ENCODE measurements around the gene NHLRC2.

The NHLRC2 gene

DNA sequence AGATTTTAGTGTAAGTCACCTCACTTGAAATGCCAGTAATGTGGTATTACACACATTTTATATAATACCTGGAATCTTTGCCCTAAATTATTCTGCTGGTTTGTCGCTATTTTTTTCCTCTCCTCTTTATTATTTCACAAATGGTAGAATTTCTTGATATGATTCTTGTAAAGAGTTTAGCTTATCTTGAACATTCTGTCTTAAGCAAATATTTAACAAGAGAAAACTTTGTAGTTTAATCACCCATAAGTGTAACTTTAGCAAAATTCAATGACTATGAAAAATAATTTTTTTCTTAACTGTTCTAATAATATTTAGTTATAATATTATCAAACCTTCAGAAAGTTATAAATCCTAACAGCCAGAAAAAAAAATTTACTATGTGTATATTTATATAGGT lies 56.7 kb downstream of the NHLRC2 start:
- DNase-seq (ENCODE audit: low read depth): no peak

DNA sequence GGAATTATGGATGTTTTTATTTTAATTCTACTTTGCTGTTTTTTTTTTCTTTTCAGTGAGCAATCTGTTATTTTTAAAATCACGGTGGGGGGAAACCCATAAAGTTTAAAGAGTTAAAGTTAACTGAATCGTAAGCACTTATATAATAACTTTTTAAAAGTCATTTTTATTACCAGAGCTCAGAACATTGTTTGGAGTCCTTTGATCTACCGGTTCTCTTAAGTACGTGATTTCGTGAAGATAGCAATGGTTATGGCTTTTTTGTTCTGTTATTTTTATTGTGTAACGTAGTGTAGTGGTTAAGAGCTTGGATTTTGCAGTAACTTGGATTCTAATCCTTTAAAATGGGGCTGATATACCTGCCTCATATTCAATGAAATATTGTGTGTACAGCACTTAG lies 57.4 kb downstream of the NHLRC2 start:
- no peak for DNase-seq (ENCODE audit: low read depth)

DNA sequence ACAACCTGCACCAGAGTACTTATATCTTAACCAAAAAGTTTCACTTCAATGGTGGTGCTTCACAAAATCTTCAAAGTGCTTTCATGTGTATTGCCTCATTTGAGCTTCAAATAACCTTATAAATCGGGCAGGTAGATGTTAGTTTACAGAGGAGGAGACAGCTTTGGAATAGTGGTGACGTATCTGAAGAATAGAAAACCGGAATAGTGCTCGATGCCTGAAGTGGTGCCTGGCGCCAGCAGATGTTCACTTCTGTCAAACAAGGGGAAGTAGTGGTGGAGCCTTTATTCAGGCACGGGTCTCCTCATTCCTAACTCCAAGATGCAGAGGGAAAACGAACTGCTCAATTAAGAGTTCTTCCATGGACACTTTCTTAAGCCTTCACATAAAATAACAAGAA lies 58.1 kb downstream of the NHLRC2 start:
- DNase-seq (ENCODE audit: low read depth): no peak

DNA sequence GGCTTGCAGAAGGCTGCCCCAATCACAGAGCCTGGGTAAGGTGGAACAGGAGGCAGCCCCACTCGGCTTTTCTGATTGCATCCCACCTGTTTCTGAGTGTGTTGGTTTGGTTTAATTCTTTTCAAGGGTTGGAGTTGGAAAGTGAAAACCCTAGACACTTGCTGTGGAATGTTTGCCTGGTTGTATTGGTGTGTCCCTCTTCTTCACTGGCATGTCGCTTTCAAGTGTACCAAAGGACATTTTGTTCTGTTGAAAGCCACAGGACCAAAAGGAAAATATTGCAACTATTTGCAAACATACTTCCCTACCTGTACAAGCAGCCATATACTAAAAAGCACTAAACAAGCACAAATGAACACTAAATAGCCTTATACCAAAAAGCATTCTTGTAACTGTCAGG lies 60.5 kb downstream of the NHLRC2 start:
- no peak for DNase-seq (ENCODE audit: low read depth)

DNA sequence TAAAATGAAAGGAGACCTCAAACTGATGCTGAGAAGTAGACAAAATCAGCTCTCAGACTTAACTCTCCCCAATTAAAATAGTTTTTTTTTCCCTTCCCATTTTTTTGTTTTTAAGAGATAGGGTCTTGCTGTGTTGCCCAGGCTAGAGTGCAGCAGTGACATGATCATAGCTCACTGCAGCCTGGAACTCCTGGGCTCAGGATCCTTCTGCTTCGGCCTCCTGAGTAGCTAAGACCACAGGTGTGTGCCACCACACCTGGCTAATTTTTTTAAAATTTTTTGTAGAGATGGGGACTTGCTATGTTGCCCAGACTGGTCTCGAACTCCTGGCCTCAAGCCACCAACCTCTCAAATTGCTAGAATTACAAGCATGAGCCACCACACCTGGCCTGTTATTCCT lies 61.1 kb downstream of the NHLRC2 start:
- no peak for DNase-seq (ENCODE audit: low read depth)

DNA sequence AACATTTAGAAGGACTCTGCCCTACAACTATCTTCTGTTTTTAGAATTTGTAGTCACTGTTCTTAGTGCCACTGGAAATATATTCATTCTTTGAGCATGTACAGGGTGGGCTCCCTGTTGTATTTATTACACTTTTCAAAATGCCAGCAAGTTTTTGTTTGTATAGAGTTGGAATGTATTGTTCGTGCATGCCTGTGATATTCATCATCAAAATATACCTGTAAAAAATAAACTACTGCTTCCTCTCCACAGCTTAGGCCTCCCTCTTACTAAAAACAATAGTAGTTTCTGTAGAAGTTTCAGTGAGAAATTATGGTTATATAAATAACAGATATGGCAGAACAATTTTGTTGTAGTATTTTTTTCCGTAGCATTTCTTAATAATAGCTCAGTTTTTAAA lies 61.6 kb downstream of the NHLRC2 start:
- DNase-seq (ENCODE audit: low read depth): no peak

DNA sequence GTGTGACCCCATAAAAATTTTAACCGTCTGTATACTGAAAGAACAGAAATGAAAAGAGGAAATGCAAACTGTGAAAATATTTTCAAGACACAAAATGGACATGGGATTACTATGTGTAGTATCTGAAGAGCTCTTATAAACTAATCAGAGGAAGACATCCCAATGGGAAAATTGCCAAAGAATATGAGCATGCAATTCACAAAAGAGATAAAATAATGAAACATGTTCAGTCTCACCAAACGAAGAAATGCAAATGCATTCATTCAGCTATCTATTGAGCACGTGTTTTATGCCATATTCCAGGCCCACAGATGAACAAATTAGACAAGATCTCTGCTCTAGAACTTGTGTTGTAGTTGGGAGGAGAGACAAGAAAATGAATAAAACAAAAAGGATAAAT lies 63.2 kb downstream of the NHLRC2 start:
- DNase-seq (ENCODE audit: low read depth): no peak

DNA sequence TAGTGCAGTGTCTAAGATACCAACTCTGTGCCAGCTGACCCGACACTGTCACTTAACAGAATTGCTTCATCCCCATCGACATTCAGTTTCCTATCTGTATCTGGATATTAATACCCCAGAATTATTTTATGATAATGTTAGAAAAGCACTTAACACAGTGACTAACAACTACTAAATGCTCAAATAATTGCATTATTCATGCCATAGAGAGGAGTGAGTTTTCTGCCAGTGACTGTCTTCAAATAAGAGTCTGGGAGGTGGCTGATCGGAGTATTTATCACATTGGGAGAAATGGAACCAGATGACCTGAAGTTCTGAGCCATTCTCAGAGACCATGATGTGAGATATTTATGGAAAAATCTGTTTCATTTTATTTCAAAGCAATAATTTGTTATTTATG lies 65.7 kb downstream of the NHLRC2 start:
- no peak for DNase-seq (ENCODE audit: low read depth)

DNA sequence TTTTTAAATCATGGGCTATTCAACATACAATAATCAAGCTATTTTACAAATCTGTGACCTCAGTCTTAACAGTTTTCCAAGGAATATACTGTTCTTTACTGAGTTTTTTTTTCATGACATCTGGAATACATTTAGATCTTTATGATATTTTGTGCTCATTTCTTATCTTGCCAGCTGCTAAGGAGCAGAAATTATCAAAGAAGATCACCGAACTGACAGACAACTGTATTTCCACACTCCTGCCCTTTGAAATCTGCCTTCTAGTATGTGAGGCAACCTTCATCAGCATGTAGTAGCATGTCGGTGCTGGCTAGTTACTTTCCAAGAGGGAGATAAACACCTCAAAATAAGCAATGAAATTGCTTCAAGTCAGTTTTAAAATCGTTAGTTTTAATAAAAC lies 66.4 kb downstream of the NHLRC2 start:
- no peak for DNase-seq (ENCODE audit: low read depth)

DNA sequence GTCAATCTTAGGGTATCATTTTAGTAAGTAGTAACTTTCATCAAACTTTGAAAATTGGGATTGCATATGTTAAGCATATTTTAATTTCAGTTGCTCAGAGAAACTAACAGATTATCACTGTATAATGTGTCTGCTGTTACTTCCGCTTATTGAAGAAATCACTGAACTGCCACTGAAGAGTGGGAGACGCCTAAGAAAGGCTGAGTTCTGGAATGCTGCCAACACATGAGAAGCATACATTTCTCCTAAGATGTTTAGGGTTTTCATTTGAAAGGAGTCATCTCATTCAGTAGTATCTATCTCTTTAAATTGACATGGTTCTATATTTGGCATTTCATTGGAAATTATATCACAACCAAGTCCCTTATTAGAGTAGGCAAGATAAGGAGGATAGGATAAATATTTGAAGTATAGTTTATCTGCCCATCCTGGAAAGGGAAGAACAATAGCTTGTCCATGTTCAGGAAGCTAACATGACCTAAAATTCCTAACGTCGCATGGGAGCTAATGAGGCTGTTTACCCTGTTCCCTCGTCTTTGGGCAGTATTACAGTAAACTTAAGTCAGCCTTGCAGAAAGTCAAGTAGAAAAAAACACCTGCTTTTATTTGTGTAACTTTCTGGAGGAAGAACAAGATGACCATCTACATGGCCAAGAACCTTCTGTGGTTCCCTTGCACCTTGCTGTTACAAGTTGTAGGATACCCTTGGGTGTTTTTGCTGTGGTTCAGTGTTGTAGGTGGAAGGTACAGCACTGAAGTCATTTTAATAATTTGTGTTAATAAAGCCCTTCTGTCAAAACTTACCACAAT lies 67.3 kb downstream of the NHLRC2 start:
- DNase-seq (ENCODE audit: low read depth): no peak

DNA sequence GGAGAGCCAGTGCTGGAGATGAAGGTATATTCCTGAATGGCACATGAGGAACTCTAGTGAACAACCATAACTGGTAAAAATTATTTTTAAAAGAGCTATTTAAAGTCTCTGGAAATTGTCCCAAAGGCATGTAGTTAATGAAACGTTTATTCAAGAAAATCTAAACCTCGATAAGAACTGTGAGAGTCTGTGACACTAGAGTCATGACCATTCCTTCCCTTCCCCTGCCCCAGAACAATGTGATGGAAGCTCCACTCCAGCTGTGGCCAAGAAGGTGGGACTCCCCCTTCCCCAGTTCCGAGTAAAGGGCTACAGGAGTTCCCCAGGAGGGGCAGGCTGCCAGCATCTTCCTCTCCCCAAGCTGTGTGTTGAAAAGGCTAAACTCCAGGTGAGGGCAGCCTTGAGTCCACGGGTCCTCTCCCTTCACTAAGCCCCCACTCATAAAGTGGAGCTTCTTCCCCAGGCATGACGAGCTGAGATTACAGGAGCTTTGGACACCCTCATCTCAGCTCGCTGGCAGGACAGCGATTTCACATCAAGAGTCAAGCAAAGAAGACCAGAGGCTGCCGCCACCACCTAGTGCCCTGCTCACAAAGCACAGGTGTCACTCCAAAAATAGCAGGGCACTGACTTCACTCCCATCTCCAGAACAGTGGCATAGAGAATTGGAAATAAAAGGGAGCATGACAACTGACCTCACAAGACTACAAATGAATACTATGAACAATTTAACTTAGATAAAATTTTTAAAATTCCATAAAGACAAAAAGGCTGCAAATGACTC lies 68.5 kb downstream of the NHLRC2 start:
- DNase-seq (ENCODE audit: low read depth): no peak

DNA sequence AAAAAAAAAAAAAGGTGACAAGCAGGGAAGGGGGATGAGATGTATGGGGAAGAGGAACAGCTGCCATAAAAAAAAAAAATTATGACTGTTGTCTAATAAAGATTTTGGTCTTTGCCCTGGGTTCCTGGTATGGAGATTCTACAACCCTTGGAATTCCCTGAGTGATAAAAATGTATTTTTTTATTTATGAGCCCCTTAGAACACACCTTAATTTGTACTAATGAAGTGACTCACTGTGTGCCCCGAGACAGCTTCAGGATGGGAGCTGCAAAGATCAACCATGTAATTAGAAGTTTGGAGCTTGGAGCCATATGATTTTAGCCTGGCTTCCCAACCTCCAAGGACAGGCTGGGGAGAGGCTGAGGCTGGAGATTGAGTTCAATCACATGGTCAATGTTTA lies 69.7 kb downstream of the NHLRC2 start:
- no peak for DNase-seq (ENCODE audit: low read depth)

DNA sequence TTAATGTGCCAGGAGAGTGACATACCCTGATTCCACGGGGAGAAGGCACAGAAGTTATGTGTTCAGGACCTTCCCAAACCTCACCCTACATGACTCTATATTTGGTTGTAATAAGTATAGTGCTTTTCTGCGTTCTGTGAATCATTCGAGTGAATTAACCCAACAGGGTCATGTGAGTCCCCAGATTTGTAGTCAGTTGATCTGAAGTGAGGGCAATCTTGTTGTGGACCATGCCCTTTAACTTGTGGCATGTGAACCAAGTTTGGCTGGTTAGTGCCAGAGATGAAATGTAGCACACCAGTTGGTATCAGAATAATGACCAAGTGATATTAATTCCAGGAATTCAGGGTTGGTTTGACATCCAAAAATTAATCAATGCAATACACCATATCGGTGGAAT lies 70.2 kb downstream of the NHLRC2 start:
- no peak for DNase-seq (ENCODE audit: low read depth)

DNA sequence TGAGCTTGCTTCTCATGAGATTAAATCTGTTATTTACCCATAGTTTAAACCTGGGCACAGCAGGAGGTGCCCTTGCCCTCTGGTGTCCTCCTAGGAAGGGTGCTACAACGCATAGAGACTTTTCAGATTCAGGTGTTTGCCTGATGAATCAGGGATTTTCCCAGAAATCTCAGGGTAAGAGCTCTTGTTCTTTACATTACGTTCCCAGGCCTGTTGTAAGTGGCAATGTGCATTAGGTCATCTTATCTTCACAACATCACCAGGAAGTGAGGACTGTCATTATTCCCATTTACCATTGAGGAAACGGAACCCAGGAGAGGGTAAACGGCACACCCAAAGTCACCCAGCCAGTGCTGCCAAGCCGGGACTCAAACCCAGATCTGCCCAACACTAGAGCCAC lies 73.0 kb downstream of the NHLRC2 start:
- DNase-seq (ENCODE audit: low read depth): no peak

DNA sequence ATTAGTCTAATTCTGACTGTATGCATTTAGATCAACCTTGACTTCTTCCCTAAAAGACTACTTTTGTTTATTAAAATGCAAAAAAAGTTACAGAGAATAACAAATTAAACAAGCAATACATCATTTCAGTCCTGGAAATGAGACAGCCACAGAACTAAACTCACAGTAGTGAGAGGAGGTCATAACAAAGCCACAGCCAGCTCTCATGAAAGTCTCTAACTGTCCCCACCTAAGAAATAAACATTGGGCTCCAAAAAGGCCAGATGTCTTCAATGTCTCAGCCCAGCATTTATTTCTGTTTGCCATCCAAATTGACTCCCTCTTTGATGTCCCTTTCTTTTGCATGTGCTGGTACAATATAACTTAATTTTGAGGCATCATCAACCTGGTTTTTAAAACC lies 74.4 kb downstream of the NHLRC2 start:
- DNase-seq (ENCODE audit: low read depth): no peak

DNA sequence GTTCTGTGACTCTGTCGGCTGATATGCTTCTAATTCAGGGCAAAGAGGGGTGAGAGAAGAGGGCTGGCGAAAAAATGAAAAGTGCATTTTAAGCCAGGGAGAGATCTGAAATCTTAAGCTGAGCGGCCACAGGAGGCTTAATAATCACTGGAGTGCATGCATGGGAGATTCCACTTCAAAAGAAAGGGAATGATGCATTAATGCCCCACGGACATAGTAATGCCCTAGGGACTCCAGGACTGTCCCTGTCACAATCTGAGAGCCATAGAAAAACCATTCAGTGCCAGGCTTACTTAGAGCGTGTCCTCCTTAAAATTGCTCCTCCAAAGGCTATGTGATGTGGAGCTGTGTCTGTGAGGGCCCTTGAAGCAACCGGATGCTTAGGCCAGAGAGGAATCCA lies 75.1 kb downstream of the NHLRC2 start:
- DNase-seq (ENCODE audit: low read depth): no peak

DNA sequence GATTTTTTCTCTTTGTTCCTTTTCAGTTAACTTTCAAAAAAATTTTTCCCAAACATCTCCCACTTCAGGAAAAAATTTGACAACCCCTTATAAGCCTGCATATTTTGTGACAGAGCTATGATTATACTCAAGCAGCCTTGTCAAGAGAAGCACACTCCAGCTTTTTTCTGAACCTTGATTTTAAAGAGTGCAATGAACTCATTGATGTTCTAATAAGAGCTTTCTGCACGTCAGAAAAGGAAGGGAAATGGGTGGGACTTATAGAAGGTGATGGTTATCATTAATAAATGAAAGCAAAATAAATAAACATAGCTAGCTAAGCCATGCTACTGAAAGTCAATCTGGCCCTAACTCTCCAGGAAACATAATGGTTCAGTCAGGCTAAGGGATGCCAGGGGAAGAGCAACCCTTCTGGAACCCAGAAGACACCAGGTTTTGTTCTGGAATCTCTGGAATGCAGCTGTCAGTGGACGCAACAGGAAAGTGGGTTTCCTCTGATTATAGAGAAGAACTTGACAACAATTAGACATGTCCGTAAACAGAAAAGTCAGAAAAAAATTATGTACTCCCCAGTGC lies 76.1 kb downstream of the NHLRC2 start:
- DNase-seq (ENCODE audit: low read depth): no peak

DNA sequence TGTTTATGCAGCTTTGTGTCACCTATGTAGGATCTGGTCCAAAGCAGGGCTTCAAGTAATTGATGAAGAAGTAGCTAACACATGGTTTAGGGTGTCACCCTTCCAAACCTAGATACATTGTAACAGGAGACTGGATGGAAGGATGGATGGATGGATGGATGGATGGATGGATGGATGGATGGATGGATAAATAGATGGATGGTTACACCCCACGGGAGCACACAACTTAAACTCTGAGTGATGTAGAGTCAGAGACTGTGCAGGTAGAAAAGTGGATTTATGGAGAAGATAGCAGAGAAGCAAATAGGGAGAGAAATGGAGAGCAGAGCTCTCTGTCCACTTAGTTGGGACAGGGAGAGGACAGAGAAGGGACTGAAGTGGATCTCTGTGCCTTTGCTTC lies 78.4 kb downstream of the NHLRC2 start:
- no peak for DNase-seq (ENCODE audit: low read depth)

DNA sequence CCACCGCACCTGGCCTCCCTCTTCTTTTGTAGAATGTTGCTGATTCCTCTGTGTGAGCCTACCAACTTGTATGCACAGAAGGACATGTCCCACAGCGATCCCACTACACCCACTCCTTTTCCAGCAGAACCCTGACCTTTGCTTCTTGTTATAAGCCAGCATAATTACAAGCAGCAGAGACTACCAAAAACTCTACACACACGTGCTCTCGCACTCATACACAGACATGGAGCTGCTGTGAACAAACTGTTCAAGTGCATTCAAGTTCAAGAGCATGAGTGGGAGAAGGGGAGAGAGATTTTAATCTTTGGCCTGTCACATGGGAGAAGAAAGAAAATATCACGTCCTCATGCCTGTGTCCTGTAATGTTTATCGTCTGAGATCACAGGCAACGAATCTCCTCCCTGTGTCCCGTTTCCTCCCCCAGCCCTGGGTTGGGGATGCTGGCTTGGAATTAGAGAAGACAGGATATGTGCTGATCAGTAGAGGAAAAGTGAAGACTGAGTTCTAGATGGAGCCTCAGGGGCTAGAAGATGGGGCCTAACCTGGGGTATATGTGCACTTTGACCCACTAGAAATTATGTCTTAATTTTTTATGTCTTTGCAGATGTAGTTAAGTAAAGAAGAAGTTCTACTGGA lies 79.6 kb downstream of the NHLRC2 start:
- no peak for DNase-seq (ENCODE audit: low read depth)

DNA sequence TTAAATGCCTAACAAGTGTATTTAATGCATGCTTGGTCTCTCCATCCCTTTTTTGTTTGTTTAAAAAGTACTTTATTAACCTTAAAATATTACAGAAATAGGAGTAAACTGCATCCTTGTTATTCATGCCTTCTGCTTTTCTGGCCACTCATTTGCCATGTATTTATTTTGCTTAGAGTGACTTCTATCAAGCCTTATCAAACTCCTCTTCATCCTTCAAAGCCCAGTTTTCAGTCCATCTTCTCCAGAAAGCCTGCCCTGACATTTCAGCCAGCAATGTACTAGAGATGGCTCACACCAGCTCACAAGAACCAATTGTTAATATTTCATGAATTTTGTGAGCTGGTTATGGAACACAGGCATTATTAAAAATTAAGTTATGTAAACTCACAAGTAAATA lies 82.8 kb downstream of the NHLRC2 start:
- no peak for DNase-seq (ENCODE audit: low read depth)

DNA sequence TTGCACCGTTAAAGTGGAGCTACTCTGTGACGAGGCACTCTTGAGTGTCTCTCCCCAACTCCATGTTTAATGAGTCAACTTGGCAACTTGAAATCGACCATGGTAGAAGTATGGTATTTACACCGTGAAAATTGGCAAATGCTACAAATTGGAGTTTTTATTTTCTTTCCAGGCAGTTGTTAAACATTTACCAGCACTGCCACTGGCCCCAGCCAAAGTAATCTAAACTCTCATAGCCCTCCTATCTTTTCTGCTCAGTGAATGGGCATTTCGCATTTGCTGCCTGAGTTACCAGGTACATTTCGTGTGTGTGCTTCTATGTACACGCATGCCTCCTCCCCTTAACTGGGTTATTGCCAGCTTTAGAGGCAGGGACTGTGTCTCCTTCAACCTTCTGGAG lies 83.3 kb downstream of the NHLRC2 start:
- no peak for DNase-seq (ENCODE audit: low read depth)

DNA sequence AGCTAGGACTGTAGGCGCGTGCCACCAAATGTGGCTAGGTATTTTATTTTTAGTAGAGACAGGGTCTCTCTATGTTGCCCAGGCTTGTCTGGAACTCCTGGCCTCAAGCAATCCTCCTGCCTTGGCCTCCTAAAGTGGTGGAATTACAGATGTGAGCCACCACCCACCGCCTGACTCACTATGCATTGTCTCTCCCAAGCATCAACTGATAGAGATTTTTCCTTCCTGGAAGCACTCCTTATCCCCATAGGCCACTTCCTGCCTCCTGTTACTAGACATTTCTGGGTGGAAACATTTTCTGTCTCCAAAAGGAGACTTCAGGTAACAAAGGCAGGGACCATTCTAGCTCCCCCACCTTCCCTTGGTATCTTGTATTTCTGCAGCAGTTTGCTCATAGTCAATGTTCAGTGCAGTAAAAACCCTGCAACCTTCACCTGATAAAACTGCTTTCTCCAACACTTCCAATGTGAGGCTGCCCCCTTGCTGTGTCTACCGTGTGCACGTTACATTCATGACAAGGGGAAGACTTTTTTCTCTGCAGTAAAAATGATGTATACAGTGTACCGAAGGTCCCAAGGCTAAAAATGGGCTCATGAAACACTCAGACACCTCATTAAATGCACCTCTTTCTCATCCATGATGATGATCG lies 84.9 kb downstream of the NHLRC2 start:
- DNase-seq (ENCODE audit: low read depth): no peak

Measured in activated T-helper 1 cell treated with Interleukin-2 at 50 U/mL for 16 hours (primary cell).